ENCODE results near the gene WNT5B.
A peak's percentile ranks its signal among the peaks of the same experiment; 100 is the strongest.
"Not testable (repeated sequence)": the region's sequence is repeated elsewhere in the genome, so short reads cannot be mapped to it uniquely, and the experiment has no call there.

The WNT5B gene

DNA sequence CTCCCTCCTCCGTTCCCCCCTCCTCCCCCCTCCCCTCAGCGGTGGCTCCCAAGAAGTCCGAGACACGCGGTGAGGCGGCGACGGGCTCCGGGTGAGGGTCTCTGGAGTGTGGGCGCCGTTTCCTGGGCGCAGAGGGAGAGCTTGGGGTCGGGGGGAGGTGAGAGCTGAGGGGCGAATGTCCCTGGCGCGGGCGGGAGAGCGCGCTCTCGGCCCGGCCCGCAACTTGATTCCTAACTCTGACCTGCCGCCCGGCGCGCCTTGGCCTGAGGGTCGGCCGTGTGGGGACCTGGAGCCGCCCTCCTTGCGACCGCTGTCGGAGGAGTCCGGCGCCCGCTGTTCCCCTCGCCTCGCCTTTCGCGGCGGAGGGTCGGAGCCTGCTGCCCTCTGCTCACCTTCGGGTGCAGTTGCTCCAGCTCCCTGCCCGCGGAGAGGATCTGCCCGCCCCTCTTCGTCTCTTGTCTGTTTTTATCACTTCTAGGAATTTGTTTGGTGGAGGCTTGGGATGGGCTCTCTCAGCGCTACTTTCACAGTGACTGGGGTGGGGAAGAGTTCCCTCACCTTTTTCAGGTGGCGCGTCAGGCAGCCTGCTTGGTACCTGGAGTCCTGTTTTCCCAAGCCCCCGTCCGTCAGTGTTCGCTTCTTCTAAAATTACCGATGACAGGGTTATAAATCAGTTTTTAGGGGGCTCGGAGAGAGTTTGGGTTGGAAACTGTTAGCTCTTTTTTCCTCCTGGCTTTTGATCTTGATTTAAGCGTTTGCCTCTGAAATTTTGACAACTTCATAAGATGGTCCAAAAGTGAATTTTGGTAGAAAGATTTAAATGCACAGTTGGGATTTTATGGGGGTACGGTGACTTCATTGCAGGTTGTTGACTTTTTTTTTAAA lies 62.3 kb downstream of the WNT5B start:
- DNase-seq (ENCODE audit: low read depth in 2 of 2): peak in 1 of 2 donors; percentile 10

DNA sequence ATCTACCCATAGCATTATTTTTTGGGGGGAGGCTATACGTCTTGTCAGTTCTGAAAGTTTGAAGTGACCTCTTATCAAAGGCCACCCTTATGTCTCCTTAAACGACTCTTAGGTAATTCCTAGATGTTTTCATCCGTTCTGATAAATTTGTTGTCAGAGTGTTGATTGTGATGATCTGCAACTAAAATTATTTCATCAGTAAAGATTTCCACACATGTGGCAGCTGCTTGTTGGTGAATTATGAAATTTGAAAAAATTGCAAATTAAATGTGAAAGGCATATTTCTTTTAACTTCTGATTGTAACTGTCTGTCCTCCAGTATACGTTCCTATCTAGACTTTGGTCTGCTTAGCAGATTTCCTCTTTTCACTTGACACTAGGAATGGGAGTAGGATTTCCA lies 63.2 kb downstream of the WNT5B start:
- no peak for DNase-seq (ENCODE audit: low read depth in 2 of 2)

DNA sequence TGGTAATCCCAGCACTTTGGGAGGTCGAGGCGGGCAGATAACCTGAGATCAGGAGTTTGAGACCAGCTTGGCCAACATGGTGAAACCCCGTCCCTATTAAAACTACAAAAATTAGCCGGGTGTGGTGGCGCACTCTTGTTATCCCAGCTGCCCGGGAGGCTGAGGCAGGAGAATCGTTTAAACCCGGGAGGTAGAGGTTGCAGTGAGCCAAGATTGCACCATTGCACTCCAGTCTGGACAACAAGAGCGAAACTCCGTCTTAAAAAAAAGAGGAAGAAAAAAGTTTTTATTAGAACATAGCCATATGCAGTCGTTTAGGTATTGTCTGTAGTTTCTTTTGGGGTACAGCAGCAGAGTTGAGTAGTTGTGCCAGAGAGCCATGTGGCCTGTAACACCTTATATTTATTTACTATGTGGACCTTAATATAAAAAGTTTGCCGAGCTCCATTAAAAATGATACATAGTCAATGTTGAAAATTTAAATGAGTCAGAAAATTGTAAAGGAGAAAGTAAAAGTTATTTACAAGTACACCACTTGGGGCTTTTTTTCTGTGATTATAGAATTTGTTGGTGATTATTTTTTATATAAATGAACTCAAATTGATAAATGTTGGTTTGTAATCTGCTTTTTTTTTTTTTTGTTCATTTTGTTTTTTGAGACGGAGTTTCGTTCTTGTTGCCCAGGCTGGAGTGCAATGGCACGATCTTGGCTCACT lies 64.0 kb downstream of the WNT5B start:
- DNase-seq (ENCODE audit: low read depth in 2 of 2): no peak

DNA sequence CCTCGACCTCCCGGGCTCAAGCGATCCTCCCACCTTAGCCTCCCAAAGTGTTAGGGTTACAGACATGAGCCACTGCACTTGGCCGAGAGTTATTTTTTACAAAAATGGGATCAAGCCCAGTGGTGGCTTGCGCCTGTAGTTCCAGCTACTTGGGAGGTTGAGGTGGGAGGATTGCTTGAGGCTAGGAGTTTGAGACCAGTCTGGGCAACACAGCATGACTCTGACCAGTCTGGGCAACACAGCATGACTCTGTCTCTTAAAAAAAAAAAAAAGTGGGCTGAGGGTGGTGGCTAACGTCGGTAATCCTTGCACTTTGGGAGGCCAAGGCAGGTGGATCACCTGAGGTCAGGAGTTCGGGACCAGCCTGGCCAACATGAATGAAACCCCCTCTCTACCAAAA lies 66.1 kb downstream of the WNT5B start:
- not testable (repeated sequence) for DNase-seq (ENCODE audit: low read depth in 2 of 2)

DNA sequence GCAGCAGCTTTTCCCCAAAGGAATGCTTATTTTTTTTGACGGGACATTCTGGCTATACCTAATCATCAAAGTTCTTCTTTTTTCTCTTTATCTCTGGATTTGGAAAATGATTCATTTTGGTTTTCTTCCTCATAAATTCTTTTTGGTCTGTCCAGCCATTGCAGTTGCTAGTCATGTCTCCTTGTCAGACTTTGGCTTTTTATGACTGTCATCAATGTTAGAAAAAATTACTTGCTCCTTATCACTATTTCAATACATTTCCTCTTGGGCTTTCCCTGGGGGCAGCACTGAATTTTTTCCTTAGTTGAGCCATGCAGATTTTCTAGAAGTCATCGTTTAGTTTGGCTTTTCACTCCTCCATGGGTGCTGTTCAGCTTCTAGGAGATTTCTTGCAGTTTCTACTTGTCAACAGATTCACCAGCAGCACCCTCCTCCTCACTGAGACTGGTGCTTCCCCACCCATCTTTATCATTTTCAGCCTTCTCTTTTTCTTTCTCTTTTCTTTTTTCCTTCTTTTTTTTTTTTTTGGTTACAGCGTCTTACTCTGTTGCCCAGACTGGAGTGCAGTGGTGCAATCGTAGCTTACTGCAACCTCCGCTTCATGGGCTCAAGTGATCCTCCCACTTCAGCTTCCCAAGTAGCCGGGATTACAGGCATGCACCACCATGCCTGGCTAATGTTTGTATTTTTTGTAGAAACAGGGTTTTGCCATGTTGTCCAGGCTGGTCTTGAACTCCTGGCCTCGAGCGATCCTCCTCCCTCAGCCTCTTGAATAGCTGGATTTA lies 67.0 kb downstream of the WNT5B start:
- DNase-seq (ENCODE audit: low read depth in 2 of 2): no peak

DNA sequence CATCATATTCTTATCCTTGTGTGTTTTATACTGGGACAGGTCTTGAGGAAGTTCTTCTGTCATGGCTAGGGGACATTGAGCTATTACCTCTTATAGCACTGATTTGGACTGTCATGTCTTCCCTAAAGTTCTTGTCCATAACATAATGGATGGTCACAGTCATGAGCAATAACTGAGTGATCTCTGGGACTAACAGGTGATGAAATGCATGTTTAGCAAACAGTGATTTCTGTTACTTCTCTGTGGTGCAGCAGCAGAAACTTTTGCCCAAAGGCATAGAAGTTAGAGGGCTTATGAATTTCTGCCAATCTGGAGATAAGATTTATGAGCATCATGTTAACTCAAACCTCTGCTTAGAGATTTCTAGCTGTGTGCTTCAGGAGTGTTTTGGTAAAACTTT lies 67.8 kb downstream of the WNT5B start:
- DNase-seq (ENCODE audit: low read depth in 2 of 2): no peak

Measured in stimulated activated CD8-positive, alpha-beta memory T cell treated with anti-CD3 and anti-CD28 coated beads, Interleukin-7, amount 100 ng/mL, for 1 hour (primary cell).